Activated T-cell treated with anti-CD3 and anti-CD28 coated beads for 1 hour (primary cell): ENCODE data around the gene PLA2G2A.
"Not testable (repeated sequence)": the region's sequence is repeated elsewhere in the genome, so short reads cannot be mapped to it uniquely, and the experiment has no call there.

Source experiments
- DNase-seq: peaks from one replicate; pipeline ENCODE4 v3.0.0-alpha.2; 2020; ENCODE audit warnings: low read depth

The PLA2G2A gene

DNA sequence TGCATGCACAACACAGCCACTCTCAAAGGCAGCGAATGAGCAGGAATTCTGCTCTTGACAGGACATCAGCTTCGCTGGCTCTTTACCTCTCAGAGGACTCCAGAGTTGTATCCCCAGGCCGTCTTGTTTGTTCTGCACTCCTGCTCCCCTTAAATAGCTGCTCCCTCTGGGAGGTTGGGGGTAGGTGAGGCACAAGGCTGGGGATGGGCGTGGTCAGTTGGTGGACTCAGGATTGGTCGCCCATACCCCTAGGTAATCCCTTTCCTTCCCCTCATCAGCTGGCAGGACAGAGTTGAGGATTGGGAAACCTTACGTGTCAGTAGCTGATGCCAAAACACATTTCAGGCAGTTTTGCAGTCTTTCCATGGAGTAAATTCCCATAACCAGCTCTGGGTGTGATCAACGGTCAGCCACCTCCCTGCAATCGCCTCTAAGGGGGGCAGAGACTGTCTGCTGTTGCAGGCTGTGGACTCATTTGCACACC, at the start of gene PLA2G2A:
Gene PLA2G2A, minus strand, starts transcription at position 125 of the 484 bp plus-strand sequence. CDS start 845 bp downstream, outside the sequence.
- no peak for DNase-seq

- DNase-seq: no peak
These were observed 49.3 kb upstream of the PLA2G2A start for GRCh38 chr1:20028726-20029125.

DNA sequence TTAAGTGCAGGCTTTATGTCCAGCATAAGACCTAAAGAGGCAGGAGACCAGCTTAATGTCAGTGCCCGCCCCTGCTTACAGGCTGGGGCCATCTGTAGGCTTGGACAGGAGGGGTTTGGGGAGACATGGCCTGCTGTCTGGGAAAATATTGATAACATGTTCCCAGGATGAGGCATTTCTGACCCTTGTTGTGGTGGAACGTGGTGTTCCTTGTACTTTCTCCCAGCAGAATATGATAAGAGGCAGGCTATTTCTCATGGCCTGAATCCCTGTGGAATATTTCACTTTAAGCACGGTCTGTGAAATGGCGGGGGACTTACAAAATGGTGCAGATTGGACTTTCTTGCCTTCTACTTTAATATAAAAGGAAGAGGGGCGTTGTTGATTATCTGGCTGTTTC, 48.7 kb upstream of the PLA2G2A start:
- no peak for DNase-seq

- DNase-seq: no peak
These were observed 38.3 kb upstream of the PLA2G2A start for GRCh38 chr1:20017741-20018140.

DNA sequence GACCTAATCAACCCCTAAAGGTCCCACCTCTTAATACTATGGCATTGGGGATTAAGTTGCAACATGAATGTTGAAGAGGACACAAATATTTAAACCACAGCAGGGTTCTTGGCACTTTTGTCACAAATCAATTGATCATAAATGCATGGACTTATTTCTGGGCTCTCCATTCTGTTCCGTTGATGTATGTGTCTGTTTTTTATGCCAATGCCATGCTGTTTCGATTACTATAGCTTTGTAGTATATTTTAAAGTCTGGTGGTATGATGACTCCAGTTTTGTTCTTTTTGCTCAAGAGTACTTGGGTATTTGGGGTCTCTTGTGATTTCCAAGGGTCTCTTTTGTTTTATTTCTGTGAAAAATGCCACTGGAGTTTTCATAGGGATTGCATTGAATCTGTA, 34.7 kb upstream of the PLA2G2A start:
- DNase-seq: no peak

DNA sequence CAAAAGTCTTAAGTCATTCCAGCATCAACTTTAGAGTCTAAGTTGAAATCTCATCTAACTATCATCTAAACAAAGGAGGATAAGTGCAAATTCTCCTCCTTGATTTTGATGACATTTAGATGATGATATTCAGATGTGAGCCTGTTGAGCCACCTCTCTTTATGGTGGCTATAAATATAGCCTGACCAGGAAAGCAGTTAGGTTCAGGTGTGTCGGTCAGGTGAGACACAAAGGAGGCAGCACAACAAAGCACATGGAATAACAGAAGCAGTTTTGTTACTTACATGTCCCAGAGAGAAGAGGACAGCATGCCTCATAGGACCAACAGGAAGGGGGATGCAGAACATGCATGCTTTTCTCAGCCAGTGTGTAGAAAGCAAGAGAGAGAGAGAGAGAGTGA, 30.6 kb upstream of the PLA2G2A start:
- no peak for DNase-seq

- DNase-seq: no peak
These were observed 29.8 kb upstream of the PLA2G2A start for GRCh38 chr1:20009212-20009611.

GRCh38 chr1:20008391-20008841, 29.0 kb upstream of the PLA2G2A start:
- DNase-seq: no peak

DNA sequence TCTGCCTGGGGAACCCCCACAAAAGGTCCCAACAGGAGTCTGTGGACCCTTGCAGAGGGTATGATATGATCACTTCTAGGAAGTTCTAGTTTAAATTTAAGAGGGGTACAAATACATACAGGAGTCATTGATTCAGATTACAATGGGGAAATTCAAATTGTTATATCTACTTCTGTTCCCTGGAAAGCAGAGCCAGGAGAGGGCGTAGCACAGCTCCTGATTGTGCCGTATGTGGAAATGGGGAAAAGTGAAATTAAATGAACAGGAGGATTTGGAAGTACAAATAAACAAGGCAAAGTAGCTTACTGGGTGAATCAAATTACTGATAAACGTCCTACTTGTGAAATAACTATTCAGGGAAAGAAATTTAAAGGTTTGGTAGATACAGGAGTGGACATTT, 19.4 kb upstream of the PLA2G2A start:
- DNase-seq: not testable (repeated sequence)

GRCh38 chr1:19990689-19991088, 11.3 kb upstream of the PLA2G2A start:
- no peak for DNase-seq

GRCh38 chr1:19990182-19990582, 10.8 kb upstream of the PLA2G2A start:
- DNase-seq: not testable (repeated sequence)

DNA sequence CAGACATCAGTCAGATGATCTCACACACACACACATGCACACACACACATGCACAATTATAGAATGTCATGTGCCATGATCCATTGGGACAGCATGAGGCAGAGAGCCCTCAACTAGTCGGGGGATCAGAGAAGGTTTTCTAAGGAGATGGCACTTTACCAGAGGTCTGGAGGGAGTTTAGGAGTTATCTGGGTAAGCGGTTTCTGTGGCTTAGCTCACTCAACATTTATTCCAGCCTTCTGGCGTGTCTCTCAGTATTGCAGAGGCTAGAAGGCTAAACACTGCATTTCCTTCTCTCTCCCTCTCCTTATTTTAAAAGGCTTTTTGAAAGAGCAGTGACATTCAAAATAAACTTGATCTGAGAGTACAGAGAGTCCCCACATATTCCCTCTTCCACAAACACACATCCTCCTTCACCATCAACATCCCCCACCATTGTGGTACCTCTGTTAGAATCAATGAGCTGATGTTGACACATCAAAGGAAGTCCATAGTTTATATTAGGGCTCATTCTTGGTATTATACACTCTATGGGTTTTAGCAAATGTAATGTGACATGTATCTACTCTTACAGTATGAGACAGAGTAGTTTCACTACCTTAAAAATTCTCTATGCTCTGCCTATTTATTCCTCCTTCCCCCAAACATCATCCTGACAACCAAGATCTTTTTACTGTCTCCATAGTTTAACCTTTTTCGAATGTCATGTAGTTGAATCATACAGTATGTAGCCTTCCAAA, 9.0 kb upstream of the PLA2G2A start:
- DNase-seq: no peak

GRCh38 chr1:19987719-19988118, 8.3 kb upstream of the PLA2G2A start:
- DNase-seq: no peak

- not testable (repeated sequence) for DNase-seq
These were observed 5.1 kb upstream of the PLA2G2A start for GRCh38 chr1:19984409-19985016.

- DNase-seq: no peak
These were observed 2.3 kb upstream of the PLA2G2A start for GRCh38 chr1:19981507-19982312.

GRCh38 chr1:19981170-19981506, 1.7 kb upstream of the PLA2G2A start:
- no peak for DNase-seq

- no peak for DNase-seq
These were observed 896 bp upstream of the PLA2G2A start for GRCh38 chr1:19980314-19980713.

DNA sequence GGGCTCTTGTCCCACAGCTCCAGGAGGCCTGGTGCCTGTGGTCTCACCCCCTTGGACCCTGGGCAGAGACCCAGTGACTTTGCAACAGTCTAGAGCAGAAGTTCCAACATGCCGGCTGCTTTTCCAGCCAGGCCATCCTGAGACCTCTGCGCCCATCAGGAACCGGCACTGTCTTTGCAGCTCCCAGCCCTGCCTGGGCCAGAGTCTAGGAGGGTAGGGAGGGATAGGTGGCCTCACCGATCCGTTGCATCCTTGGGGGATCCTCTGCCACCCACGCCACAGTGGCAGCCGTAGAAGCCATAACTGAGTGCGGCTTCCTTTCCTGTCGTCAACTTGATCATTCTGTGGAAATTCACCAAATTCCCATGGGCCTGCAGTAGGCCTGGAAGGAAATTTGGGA, 1.3 kb downstream of the PLA2G2A start:
- no peak for DNase-seq

DNA sequence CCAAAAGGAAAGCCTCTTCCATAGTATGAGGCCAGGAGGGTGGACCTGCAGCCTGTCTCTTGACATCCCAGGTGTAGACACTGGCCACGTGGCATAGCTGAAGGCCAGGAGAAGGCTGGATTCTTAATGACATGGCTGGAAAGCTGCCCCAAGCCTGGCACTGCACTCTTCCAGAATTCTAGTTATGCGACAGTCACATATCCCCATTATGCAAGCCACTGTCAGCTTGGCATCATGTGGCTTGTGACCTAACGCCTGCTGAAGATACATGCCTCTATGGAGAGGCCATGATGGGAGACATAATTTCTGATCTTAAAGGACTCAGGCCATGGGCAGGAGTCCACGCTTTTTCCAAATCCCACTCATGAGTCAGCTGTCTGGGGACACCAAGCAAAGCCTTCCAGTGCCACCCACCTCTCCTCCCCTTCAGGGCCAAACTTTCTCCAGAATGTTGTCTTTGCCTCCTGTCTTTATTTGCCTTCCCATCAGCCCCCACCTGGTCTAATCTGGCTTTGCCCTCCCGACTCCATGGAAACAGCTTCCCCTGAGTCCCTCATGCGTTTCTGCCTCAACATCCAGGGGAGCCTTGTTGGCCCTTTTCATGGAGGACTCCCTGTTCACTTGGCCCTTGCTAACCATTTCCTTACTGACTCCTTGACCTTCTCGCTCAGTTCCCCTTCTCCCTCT, 3.0 kb downstream of the PLA2G2A start:
- no peak for DNase-seq

- no peak for DNase-seq
These were observed 3.8 kb downstream of the PLA2G2A start for GRCh38 chr1:19975423-19976193.

GRCh38 chr1:19974822-19975416, 4.5 kb downstream of the PLA2G2A start:
- DNase-seq: no peak
